Kidney epithelial cell (primary cell): ENCODE data around the gene SDHB. TPM values are rescaled to one million over a fixed set of nuclear protein-coding genes. Genes with fewer than 3 reads are reported as not detected.

Experiments used
- DNase-seq: peaks from one replicate; pipeline ENCODE4 v3.0.0-alpha.2; 2010; ENCODE audit warnings: low read depth
- H3K27me3 ChIP-seq: 2 replicates; pipeline ENCODE4 v1.6.0; 2011; ENCODE audit warnings: low read length; ENCODE audit not compliant: control insufficient read depth, insufficient read depth
- H3K36me3 ChIP-seq: 2 replicates; pipeline ENCODE4 v1.5.1; 2011; ENCODE audit warnings: low read length; ENCODE audit not compliant: control insufficient read depth, insufficient read depth
- H3K4me3 ChIP-seq: 2 replicates; pipeline ENCODE4 v1.5.1; 2011; ENCODE audit warnings: low read depth, mild to moderate bottlenecking, control low read depth, low read length
- CTCF ChIP-seq: IDR thresholded peaks from 2 replicates; pipeline ENCODE4 v1.5.1; 2011; ENCODE audit warnings: mild to moderate bottlenecking, moderate library complexity, low read length, control low read depth, inconsistent platforms; ENCODE audit not compliant: insufficient read depth, poor library complexity, severe bottlenecking
- total RNA-seq: library from RNA; depleted of rRNA; stranded (reverse); fragments of >200 nt; gene quantifications from 2 replicates; pipeline ENCODE4 v1.2.3, GENCODE V29; 2015

The SDHB gene
- total RNA-seq, 1 donor from 2014 or later: 122 TPM

DNA sequence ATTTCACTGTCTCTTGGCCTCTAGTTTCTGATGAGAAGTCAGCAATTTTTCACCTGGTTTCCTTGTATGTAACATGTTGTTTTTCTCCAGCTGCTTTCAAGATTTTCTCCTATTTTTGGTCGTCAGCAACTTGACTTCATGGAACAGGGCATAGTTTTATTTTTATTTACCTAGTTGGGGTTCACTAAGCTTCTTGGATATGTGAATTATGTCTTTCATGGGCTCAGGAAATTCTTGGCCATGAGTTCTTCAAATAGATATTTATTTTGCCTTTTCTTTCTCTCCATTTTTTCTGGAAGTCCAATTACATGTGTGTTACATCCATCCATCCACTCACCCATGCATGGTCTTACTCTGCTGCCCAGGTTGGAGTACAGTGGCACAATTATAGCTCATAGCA lies 13.7 kb downstream of the SDHB start:
- TF ChIP-seq CTCF: no peak
- no peak for DNase-seq
- Histone ChIP-seq H3K4me3 (no peak overlapping the region), H3K36me3 (peaks cover 3% of the 10 kb centered on the region), H3K27me3 (no peaks in the 10 kb centered on the region)

DNA sequence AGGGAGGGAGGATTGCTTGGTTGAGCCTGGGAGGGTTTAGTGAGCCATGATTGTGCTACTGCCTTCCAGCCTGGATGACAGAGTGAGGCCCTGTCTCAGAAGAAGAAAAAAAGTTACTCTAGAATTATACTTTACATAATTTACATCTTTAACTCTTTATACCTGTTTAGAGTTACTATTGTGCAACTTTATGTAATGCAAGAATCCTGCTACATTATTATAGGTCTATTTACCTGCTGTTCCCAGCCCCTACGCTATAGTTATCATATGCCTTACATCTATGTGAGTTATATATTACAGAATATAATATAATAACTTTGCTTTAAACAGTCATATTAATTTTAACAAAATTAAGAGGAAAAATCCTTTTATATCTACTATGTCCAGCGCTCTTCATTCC lies 14.3 kb downstream of the SDHB start:
- no peak overlapping the region for H3K4me3 ChIP-seq
- no peaks in the 10 kb centered on the region for H3K27me3 ChIP-seq
- peaks cover 3% of the 10 kb centered on the region for H3K36me3 ChIP-seq
- DNase-seq: no peak
- TF ChIP-seq CTCF: no peak

DNA sequence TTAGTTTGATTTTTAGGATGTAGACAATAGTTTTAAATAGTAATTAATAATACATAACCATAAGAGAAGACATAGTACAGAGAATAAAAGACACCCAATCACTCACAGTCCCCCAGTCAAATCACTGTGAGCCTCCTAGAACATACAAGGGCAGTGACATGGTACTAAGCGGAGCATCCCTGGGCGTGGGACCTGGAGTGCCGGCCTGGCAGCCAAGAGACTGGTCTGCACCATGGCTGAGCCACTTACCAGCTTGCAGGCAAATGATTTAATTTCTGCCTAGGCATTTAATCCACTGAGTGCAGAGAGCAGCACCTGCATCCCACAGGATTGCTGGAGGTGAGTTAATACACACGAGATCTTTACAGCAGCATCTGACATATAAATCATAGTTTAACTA lies 20.4 kb downstream of the SDHB start:
- DNase-seq: no peak
- Histone ChIP-seq H3K27me3 (no peaks in the 10 kb centered on the region), H3K4me3 (no peak overlapping the region), H3K36me3 (no peaks in the 10 kb centered on the region)
- no peak for TF ChIP-seq CTCF

- Histone ChIP-seq H3K4me3 (no peak overlapping the region), H3K36me3 (no peaks in the 10 kb centered on the region)
- TF ChIP-seq CTCF: no peak
Observed at GRCh38 chr1:17032741-17033140, 21.1 kb downstream of the SDHB start.

GRCh38 chr1:17031436-17031835 lies 22.4 kb downstream of the SDHB start:
- no peak for DNase-seq
- H3K4me3 ChIP-seq: no peak overlapping the region
- no peaks in the 10 kb centered on the region for H3K36me3 ChIP-seq
- no peaks in the 10 kb centered on the region for H3K27me3 ChIP-seq
- no peak for TF ChIP-seq CTCF

More at GRCh38 chr1:17032741-17033140, 21.1 kb downstream of the SDHB start:
- no peaks in the 10 kb centered on the region for H3K27me3 ChIP-seq
- DNase-seq: no peak

GRCh38 chr1:17030206-17030605 lies 23.6 kb downstream of the SDHB start:
- Histone ChIP-seq H3K27me3 (no peaks in the 10 kb centered on the region), H3K36me3 (peaks cover 1% of the 10 kb centered on the region), H3K4me3 (no peak overlapping the region)
- DNase-seq: no peak
- TF ChIP-seq CTCF: no peak
